RWPE2 (cell line): Measurements from ENCODE around the gene KIF26B.

Experiments
- ATAC-seq: fragments of 200-7000 bp; cut with Tn5 transposase; 3 replicates; pipeline ENCODE4 v1.9.1; 2021; ENCODE audit warnings: low read depth
- DNase-seq: peaks from one replicate; pipeline ENCODE4 v3.0.0-alpha.2; 2020; ENCODE audit warnings: low spot score
- H3K27ac ChIP-seq: fragments of 450-650 bp; 2 replicates; pipeline ENCODE4 v1.5.1; 2017; ENCODE audit warnings: mild to moderate bottlenecking; ENCODE audit not compliant: poor library complexity, severe bottlenecking
- H3K27me3 ChIP-seq: fragments of 250-450 bp; sonication (Bioruptor Pico); 2 replicates; pipeline ENCODE4 v1.5.1; 2021; ENCODE audit warnings: mild to moderate bottlenecking, moderate library complexity; ENCODE audit not compliant: insufficient read depth, poor library complexity, severe bottlenecking
- H3K36me3 ChIP-seq: fragments of 250-450 bp; sonication (Bioruptor Pico); 2 replicates; pipeline ENCODE4 v1.5.1; 2020; ENCODE audit warnings: low read depth, mild to moderate bottlenecking, moderate library complexity
- H3K4me1 ChIP-seq: fragments of 250-450 bp; sonication (Bioruptor Pico); 2 replicates; pipeline ENCODE4 v1.5.1; 2021; ENCODE audit warnings: mild to moderate bottlenecking, moderate library complexity; ENCODE audit not compliant: insufficient read depth, poor library complexity, severe bottlenecking
- H3K4me3 ChIP-seq: fragments of 250-450 bp; sonication (Bioruptor Pico); 2 replicates; pipeline ENCODE4 v1.5.1; 2021; ENCODE audit warnings: mild to moderate bottlenecking, moderate library complexity; ENCODE audit not compliant: severe bottlenecking
- H3K9me3 ChIP-seq: fragments of 250-450 bp; sonication (Bioruptor Pico); 2 replicates; pipeline ENCODE4 v1.5.1; 2021; ENCODE audit warnings: mild to moderate bottlenecking, moderate library complexity; ENCODE audit not compliant: severe bottlenecking
- CTCF ChIP-seq: fragments of 450-650 bp; IDR thresholded peaks from one replicate; pipeline ENCODE4 v1.5.1; 2017; ENCODE audit warnings: mild to moderate bottlenecking, moderate library complexity; ENCODE audit not compliant: poor library complexity, severe bottlenecking

Gene KIF26B

GRCh38 chr1:245160288-245160687, 5.5 kb downstream of the KIF26B start:
- Histone ChIP-seq H3K27me3 (peaks cover 10% of the 10 kb centered on the region), H3K4me3 (no peak overlapping the region), H3K9me3 (no peaks in the 10 kb centered on the region), H3K4me1 (no peaks in the 10 kb centered on the region), H3K36me3 (no peaks in the 10 kb centered on the region), H3K27ac (no peak overlapping the region)
- no peak for TF ChIP-seq CTCF
- DNase-seq (no peak), ATAC-seq (no peak)

- ATAC-seq = no peak
- H3K9me3 ChIP-seq = no peaks in the 10 kb centered on the region
- H3K36me3 ChIP-seq = no peaks in the 10 kb centered on the region
Observed at GRCh38 chr1:245160741-245161400, 6.1 kb downstream of the KIF26B start.

DNA sequence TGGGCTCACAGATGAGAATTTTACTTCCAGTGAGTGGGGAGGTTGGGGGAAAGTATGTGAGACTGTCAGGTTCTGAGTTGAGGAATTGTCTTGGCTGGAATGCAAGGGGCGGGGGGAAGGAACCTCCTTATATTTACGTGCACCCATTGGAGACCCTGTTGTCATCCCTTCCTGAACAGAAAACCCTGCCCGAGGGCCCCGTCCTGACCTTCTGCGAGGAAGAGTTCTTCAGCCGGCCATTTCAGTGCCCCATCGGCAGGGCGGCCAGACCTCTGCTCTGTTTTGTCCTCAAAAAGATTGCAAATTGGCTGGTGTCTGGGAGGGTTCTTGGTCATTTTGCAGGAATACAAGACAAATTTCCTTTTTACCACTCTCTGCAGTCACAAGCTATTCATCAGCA, 7.1 kb downstream of the KIF26B start:
- Histone ChIP-seq H3K4me3 (no peak overlapping the region), H3K36me3 (no peaks in the 10 kb centered on the region), H3K27ac (no peak overlapping the region), H3K4me1 (no peaks in the 10 kb centered on the region), H3K27me3 (no peaks in the 10 kb centered on the region), H3K9me3 (no peaks in the 10 kb centered on the region)
- ATAC-seq = no peak
- no peak for TF ChIP-seq CTCF
- DNase-seq = no peak

More at GRCh38 chr1:245160741-245161400, 6.1 kb downstream of the KIF26B start:
- Histone ChIP-seq H3K27ac (no peak overlapping the region), H3K27me3 (peaks cover 4% of the 10 kb centered on the region), H3K4me1 (no peaks in the 10 kb centered on the region), H3K4me3 (no peak overlapping the region)
- TF ChIP-seq CTCF = no peak
- no peak for DNase-seq

GRCh38 chr1:245166471-245166885, 11.7 kb downstream of the KIF26B start:
- ATAC-seq = no peak
- no peak overlapping the region for H3K4me3 ChIP-seq
- no peaks in the 10 kb centered on the region for H3K9me3 ChIP-seq

More at GRCh38 chr1:245166471-245166885, 11.7 kb downstream of the KIF26B start:
- no peaks in the 10 kb centered on the region for H3K27me3 ChIP-seq
- DNase-seq = no peak
- no peak overlapping the region for H3K27ac ChIP-seq
- no peaks in the 10 kb centered on the region for H3K36me3 ChIP-seq
- no peaks in the 10 kb centered on the region for H3K4me1 ChIP-seq
- no peak for TF ChIP-seq CTCF
